Measurements from ENCODE around the gene MKI67.
A peak's percentile ranks its signal among the peaks of the same experiment; 100 is the strongest.

Gene MKI67

GRCh38 chr10:128083191-128083895 lies 42.9 kb downstream of the MKI67 start:
- ATAC-seq (no peak), DNase-seq (no peak)

GRCh38 chr10:128081720-128082119 lies 44.5 kb downstream of the MKI67 start:
- DNase-seq (no peak), ATAC-seq (no peak)

- DNase-seq (no peak), ATAC-seq (no peak)
Measured at GRCh38 chr10:128081222-128081621, 45.0 kb downstream of the MKI67 start.

DNA sequence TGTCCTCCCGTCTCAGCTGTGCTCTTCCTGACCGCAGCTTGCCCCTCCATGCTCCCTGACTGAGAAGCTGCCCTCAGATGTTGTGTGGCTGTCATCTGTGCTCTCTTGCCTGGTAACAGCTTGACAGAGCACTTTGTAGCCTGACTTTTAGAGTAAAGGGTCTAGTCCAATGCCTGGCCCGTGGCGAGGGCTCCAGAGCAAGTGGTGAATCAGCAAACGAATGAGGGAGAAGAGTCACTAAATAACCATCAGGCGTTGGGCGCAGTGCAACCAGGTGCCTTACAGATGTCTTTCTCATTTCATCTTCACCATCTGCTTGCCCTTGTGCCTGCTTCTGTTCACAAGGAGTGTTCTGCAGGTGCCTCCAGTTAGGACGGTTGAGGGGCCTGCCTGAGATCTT lies 45.6 kb downstream of the MKI67 start:
- ATAC-seq: no peak
- DNase-seq: no peak

DNA sequence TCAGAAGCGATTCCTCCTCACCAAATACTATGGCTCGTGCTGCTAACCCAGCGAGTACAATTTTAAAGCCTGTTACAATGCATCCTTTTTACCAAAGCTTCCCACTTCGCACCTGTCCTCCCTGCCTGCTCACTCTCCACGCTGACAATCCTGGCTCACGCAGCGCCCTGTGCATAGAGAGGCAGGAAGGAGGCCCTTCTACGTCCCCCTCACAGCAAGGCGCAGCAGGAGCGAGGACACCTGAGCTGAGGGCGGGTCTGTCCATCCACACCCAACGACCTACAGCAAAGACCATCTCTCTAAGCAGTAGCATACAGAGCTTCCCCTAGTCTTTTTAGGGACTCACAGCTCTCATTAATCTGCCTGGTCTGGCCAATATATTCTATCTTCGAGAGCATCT lies 46.0 kb downstream of the MKI67 start:
- ATAC-seq: no peak
- DNase-seq: no peak

DNA sequence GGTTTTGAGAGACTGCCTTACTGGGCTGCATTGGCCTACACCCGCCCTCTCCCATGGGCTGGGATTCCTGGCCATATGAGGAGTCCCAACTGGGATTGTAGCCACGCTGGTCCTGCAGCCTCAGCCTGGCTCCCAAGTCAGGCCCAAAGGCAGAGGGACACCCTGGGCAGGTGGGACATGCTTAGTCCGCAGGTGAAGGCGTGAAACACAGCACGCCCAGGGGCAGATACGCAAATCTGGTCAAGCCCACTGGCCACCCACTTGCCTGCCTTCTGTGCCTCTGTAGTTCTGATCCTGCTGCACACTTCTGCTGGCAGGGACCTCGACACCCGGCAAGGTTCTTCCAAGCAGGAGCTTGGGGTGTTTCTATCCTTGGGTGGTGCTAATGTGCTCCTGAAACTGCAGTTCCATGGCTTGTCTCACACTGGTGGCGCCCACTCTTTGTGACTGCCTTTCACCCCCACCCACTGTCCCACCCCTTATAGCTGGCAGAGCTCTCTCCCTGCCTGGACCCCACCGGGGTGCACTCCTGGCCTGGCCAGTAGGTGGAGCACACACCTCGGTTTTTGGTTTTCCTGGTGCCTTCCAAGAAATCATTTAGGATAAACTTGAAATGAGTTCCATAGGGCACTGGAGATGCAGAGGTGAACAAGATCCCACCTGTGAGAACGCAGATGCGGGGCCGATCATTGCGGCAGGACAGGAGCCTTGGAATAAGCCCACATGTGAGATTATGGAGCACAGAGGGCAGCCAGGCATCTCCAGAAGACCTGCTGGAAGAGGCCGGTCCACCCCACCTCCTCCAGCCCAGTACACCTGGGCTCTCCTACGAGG lies 47.9 kb downstream of the MKI67 start:
- DNase-seq: peak; percentile 56
- peak; percentile 38 for ATAC-seq

GRCh38 chr10:128077155-128077875 lies 48.9 kb downstream of the MKI67 start:
- ATAC-seq (no peak), DNase-seq (no peak)

DNA sequence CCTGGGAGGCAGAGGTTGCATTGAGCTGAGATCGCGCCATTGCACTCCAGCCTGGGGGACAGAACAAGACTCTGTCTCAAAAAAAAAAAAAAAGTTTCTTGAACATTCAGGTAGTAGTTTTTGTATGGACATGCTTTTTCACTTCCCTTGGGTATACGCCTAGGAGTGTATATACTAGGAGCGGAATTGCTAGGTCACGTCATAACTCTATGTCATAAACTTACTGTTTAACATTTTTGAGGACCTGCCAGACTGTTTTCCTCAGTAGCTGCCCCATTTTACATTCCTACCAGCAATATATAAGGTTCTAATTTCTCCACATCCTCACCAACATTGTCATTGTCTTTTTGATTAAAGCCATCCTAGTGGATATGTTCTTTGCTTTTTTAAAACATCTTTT lies 51.6 kb downstream of the MKI67 start:
- DNase-seq (no peak), ATAC-seq (no peak)

GRCh38 chr10:128073890-128074289 lies 52.3 kb downstream of the MKI67 start:
- ATAC-seq (no peak), DNase-seq (no peak)

- DNase-seq (no peak), ATAC-seq (no peak)
Measured at GRCh38 chr10:128072941-128073645, 53.1 kb downstream of the MKI67 start.

- DNase-seq: no peak
- no peak for ATAC-seq
Measured at GRCh38 chr10:128072046-128072445, 54.2 kb downstream of the MKI67 start.

- DNase-seq (no peak), ATAC-seq (no peak)
Measured at GRCh38 chr10:128071417-128071782, 54.8 kb downstream of the MKI67 start.

DNA sequence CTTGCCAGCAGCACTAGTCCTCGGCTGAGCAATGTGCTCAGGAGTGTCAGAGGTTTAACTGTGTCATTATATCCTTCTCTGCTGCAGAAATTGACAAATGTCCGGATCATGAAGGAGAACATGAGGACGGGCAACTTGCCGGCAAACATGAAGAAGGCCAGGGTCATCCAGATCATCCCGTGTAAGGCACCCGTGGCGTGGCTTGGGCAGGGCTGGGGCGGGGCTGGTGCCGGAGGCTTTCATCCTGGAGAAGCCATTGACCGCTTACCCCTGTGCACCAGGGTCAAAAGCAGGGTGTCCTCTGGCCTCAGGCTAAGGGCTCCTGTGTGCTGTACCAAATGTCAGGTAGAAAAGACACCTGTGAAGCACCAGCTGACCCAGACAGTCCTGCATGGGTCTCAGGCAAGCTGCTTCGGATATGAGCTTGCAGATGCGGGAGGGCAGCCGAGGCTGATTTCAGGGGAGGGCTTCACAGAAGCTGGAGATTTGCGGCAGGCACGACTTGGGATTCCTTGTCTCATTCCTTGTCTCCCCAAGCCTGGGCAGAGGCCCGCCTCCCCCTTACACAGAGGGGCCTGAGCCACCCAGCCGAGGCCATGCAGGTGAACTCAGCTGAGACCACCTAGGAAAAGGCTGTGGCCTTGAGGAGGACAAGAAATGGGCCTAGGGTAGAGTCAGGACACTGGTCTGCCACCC lies 55.4 kb downstream of the MKI67 start:
- ATAC-seq (no peak), DNase-seq (no peak)

DNA sequence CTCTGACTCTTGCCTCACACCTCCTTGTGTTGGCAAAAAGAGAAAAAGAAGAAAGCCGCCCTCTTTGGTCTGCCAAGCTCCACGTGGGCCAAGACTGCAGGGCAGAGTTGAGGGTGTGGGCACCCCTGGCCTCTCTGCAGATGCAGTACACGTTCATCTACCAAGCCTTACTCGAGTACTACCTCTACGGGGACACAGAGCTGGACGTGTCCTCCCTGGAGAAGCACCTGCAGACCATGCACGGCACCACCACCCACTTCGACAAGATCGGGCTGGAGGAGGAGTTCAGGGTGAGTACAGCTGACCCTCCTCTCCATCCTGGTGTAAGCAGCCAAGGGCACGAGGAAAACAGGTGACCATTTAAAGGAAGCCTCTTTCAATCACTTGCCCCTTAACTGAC lies 56.1 kb downstream of the MKI67 start:
- ATAC-seq: no peak
- DNase-seq: no peak

- ATAC-seq: peak; percentile 6
Measured at GRCh38 chr10:128069351-128070051, 56.7 kb downstream of the MKI67 start.

GRCh38 chr10:128068398-128069285 lies 57.6 kb downstream of the MKI67 start:
- ATAC-seq (no peak), DNase-seq (no peak)

More at GRCh38 chr10:128069351-128070051, 56.7 kb downstream of the MKI67 start:
- DNase-seq: peak; percentile 87

- ATAC-seq: no peak
- no peak for DNase-seq
Measured at GRCh38 chr10:128067691-128068397, 58.4 kb downstream of the MKI67 start.

- ATAC-seq (no peak), DNase-seq (no peak)
Measured at GRCh38 chr10:128066870-128067382, 59.3 kb downstream of the MKI67 start.

DNA sequence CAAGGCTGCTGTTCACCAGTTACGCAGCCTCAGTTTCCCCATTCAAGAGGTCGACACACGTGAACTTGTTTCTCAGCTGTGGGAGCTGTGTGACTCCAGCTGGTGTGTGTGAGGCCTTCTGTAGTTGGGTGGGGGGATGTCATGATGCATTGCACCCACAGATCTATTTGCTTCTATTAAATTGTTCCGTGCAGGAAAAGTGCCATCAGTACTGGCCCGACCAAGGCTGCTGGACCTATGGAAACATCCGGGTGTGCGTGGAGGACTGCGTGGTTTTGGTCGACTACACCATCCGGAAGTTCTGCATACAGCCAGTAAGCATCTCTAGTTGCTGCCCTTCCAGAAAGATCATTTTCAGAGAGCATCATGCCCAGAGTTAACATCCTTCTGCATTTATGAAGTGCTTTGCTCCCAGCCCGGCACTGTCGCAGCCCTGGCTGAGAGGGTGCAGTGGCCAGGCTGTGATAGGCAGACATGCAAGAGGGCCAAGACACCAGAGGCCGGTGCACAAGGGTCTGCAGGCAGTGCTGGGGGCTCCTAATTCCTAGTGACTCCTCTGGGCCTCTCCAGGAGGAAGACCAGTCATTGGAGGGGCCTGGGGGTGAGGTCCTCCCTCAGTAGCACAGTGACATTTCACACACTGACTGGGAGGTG lies 60.2 kb downstream of the MKI67 start:
- no peak for ATAC-seq
- no peak for DNase-seq
